C4-2B (cell line): ENCODE data around the gene B3GALT6.

Experiments used
- ZFX ChIP-seq: fragments of 450-650 bp; IDR thresholded peaks from 2 replicates; pipeline ENCODE4 v1.6.1; 2017
- TF ChIP-seq, protein P1 (sequence below): fragments of 450-650 bp; conservative IDR thresholded peaks from 2 replicates; pipeline ENCODE4 v1.5.1; 2017; ENCODE audit warnings: mild to moderate bottlenecking

DNA sequence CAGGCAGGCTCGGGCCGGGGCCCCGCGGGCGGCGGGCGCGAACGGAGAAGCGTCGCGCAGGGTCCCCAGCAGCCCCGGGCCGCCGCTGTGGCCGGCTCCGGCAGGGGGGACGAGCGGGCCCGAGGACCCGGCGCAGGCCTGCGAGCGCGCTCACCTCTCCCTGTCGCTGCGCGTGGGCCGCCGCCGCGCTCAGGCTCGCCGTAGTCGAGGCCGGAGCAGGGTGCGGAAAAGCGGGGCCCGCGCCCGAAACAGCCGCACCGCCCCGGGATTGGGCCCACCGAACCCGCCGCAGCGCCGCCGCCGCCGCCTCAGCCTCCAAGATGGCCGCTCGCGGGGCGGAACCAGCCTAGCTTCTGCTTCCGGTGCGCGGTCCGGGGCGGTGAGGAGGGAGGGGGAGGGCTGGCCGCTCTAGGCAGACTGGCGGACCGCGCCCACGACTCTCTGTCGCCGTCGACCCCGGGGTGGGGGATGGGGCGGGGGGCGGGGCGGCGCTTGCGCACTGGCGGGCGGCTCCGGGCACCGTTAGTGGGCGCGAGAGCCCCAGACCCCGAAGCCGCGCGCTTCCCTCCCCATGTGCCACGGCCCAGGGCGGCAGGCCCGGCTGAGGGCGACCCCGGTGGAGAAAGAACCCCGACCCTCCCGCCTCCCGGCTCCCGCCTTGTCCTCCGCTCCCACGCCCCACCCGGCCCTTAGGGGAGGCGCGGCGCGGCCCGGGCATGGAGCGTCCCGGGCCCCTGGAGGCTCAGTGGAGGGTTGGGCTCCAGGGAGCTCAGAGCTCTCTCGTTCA lies 41.7 kb downstream of the B3GALT6 start, which contains the start of gene UBE2J2:
- TF ChIP-seq, protein P1, sequence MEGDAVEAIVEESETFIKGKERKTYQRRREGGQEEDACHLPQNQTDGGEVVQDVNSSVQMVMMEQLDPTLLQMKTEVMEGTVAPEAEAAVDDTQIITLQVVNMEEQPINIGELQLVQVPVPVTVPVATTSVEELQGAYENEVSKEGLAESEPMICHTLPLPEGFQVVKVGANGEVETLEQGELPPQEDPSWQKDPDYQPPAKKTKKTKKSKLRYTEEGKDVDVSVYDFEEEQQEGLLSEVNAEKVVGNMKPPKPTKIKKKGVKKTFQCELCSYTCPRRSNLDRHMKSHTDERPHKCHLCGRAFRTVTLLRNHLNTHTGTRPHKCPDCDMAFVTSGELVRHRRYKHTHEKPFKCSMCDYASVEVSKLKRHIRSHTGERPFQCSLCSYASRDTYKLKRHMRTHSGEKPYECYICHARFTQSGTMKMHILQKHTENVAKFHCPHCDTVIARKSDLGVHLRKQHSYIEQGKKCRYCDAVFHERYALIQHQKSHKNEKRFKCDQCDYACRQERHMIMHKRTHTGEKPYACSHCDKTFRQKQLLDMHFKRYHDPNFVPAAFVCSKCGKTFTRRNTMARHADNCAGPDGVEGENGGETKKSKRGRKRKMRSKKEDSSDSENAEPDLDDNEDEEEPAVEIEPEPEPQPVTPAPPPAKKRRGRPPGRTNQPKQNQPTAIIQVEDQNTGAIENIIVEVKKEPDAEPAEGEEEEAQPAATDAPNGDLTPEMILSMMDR = no peak
- peak; percentile 98 for TF ChIP-seq ZFX
